ACHN (cell line): ENCODE results near the gene RPL37A.

ENCODE experiments used
- DNase-seq: peaks from one replicate; pipeline ENCODE4 v3.0.0-alpha.2; 2015
- in situ Hi-C: cut with HindIII; loops from 2 replicates; pipeline ENCODE4 v1.10.0; 2017; ENCODE audit warnings: low sequenced_read_pairs, low pct_ligation_motif_present, low pct_unique_long_range_greater_than_20kb

Gene RPL37A

DNA sequence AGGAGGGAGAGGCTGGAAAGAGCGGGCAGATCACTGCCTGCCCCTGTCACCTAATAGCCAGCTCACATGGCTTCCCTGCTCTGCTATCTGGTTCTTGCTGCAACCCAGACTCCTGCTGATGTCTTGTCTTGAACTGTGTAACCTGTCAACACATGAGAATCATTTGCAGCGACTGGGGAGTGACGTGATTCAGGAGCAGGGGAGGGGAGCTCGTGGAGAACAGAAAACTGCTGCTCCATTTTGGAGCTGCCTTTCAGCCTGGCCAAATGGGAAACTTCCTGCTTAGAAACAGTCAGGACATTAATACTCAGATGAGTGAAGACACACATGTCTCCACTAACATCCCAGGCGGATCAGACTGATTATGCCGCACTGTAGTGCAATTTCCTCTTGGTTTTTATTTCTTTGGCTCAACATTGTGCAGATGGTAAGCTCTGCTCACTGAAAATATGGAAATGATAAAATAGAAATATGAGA lies 38.1 kb downstream of the RPL37A start:
- no peak for DNase-seq
- in situ Hi-C loops: loop anchor here (25.0 kb wide), 1 partner anchor 101 kb away; the partner anchor contains the start of gene IGFBP2

DNA sequence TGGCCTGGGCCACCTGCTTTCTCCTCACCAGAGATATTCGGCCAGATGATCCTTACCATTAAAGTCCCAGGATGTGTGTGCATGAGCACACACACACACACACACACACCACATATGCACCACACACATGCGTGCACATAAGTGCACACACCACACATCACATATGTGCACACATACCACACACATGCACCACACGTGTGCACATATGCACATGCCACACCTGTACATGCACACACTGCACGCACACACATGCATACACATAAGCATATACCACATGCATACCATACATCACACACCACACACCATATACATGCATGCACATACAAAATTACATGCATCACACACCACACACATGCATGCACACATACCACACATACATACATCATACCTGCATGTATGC lies 38.7 kb downstream of the RPL37A start:
- in situ Hi-C loops: loop anchor here (25.0 kb wide), 1 partner anchor 100 kb away; the partner anchor contains the start of gene IGFBP2
- no peak for DNase-seq

DNA sequence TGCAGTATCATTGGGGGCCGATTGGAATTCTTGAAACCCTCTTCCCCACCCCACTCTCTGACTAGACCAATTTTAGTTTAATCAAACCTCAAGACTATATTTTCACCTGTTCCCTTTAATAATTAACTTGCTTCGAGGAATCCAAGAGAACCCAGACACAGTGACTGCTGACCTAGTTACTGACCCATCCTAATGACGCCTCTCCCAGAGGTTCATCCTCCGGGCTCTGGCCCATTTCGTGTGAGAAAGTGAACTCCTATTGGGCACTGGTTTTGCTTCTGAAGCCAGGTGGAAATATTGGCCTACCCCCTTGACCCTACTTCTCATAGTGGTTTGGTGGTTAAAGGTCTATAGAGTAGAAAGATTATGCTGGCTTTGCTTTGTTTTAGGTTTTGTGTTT lies 39.9 kb downstream of the RPL37A start:
- in situ Hi-C loops: loop anchor here (25.0 kb wide), 1 partner anchor 99 kb away; the partner anchor contains the start of gene IGFBP2
- peak; percentile 38 for DNase-seq

DNA sequence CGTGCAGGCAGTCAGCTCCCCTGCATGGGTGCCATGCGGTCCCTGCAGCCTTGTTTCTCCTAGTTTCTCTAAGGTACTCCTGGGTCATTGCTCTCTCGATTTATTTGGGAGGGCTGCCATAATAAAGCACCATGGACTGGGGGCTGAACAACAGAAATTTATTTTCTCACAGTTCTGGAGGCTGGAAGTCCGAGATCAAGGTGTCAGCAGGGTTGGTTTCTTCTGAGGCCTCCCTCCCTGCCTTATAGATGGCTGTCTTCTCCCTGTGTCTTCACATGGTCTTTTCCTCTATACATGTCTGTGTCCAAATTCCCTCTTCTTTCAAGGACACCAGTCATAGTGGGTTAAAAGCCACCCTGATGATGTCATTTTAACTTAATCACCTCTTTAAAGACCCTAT lies 40.5 kb downstream of the RPL37A start:
- no peak for DNase-seq
- in situ Hi-C loops: loop anchor here (25.0 kb wide), 1 partner anchor 98 kb away; the partner anchor contains the start of gene IGFBP2

DNA sequence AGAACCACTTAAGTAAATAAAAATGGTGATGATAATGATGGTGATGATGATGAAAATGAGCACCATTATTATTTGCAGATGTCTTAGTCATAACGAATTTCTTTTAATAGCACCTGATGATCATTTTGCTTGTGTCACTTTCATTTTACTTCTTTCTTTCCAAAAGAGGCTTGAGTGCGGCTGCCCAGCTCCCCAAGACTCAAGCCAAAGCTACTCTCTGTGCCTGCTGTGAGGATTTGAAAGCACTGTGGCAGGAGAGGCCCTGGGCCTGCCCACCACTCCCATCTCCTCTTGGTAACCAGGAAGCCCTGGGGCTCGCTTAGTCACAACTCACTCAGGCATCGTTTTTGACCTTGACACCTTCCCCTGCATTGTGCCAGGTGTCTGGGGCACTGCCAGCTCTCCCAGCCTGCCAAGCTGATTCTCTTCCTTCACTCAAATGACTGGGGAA lies 41.2 kb downstream of the RPL37A start:
- in situ Hi-C loops: loop anchor here (25.0 kb wide), 1 partner anchor 97 kb away; the partner anchor contains the start of gene IGFBP2
- peak; percentile 51 for DNase-seq

DNA sequence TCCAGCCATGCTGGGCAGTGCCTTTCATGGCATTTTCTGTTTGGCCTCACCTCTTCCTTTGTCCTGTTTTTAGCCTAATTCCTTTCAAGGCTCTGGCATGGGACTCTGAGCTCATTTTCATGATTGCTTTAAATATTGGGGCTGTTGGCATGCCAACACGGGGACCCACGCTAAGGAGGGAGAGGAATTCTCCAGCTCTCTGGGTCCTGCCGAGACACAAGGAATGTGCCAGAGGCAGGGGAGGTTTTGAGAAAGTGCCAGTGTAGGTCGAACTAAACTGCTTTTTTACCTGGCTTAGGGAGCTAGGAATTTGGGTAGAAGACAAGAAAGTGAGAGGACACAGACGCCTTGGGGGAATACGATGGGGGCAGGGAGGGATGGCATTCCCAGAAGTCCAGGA lies 42.3 kb downstream of the RPL37A start:
- no peak for DNase-seq
- in situ Hi-C loops: loop anchor here (25.0 kb wide), 1 partner anchor 96 kb away; the partner anchor contains the start of gene IGFBP2

DNA sequence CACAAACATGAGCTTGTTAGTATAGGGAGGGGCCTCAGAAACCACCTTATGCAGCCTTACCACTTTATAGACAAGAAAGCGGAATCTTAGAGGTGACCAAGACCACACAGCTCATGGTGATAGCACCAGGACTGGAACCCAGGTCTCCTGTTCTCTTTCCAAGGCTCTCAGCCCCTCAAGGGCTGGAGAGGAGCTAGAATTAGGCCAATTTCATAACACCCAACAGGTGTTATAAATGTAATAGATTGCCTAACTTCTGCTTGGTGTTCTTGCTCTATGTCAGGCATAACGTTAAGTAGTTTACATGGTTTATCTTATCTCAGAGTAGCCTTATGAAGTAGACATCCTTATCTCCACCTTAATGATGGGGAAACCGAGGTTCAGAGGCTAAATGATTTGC lies 42.9 kb downstream of the RPL37A start:
- in situ Hi-C loops: loop anchor here (25.0 kb wide), 1 partner anchor 96 kb away; the partner anchor contains the start of gene IGFBP2
- no peak for DNase-seq

DNA sequence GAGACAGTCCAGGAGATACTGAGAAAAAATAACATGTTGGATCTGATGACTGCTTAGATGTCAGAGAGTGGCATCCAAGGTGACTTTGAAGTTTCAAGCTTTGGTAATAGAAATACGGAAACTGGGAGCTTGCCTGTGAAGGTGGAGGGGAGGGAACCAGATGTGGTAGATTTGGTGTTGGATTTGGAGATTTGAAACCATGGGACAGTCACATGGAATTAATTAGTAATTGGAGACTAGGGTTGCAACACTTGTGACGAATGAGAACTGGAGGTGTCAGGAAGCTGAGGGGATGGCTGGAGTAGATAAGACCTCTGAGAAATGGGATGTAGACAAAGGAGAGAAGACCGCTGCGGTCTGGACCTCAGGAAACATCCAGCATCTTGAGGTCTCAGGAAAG lies 46.7 kb downstream of the RPL37A start:
- in situ Hi-C loops: loop anchor here (25.0 kb wide), 1 partner anchor 92 kb away; the partner anchor contains the start of gene IGFBP2
- DNase-seq: no peak

DNA sequence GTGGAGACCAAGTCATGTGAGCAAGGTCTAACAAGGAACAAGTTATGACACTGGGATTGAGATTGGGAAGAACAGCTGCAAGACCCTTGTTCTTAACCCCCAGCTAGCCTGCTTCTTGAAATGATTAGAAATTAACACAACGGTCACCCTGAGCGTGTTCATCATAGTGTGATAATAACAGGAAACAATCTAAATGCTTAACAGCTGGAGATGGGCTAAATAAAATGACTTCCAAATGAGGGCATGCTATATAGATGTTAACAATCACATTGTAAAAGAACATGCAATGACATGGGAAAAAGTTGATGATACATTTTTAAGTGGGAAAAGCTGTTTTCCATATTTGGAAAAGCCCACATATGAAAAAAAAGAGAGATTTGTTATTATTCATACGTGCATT lies 47.6 kb downstream of the RPL37A start:
- in situ Hi-C loops: loop anchor here (25.0 kb wide), 1 partner anchor 91 kb away; the partner anchor contains the start of gene IGFBP2
- no peak for DNase-seq

DNA sequence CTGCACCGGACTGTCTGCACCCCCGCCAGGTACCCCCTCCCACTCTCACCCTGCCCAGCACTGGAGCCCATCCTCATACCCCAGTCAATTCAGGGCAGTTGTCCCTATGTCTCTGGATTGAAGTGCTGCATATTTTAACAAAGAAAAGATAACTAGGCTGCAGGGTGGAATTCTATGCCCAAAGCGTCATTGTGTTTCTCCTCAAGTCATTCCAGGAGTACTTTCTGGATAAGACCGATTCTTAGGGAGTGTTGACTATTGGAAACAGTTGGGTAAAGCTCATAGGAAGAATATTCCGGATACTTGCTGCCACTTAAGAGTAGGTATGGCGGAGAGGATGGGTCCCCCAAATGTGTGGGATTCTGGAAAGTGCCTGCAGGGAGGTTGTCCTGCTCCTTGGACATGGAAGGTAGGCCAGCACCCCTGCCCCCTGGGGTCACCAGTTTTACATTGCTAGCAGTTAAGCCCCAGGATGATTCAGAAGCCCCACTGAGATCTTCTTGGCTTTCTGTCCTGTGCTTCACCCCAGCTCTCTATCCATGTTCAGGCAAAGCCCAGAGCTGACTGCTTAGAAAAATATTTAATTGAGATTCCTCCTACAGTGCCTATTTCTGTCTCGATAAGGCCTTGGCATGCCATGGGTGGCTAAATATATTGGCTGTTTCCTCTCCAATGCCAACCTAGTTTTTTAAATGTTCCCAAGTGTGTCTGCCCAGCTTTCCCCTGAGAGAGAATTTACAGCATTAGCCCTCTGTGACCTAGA lies 48.2 kb downstream of the RPL37A start:
- DNase-seq: no peak
- in situ Hi-C loops: loop anchor here (25.0 kb wide), 1 partner anchor 90 kb away; the partner anchor contains the start of gene IGFBP2

DNA sequence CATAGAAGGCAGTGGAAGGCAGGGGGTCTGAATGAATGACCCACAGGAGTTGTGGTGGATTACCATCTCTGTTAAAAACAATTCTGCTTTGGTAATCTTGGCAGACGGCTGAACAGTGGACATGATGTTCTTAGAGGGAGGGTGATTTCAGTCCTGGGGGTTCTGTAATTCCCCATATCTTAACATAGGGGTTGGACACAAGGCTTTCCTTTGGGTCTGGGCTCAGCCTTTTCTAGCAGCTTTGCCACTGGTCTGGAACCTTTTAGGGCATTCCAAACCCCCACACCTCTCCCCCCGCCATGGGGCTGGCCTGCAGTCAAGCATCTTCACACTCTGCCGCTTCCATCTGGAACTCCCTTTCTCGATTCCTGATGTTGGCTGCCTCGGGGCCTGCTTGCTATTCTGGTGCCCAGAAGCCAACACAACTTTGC lies 50.3 kb downstream of the RPL37A start:
- in situ Hi-C loops: loop anchor here (25.0 kb wide), 1 partner anchor 88 kb away; the partner anchor contains the start of gene IGFBP2
- DNase-seq: no peak

DNA sequence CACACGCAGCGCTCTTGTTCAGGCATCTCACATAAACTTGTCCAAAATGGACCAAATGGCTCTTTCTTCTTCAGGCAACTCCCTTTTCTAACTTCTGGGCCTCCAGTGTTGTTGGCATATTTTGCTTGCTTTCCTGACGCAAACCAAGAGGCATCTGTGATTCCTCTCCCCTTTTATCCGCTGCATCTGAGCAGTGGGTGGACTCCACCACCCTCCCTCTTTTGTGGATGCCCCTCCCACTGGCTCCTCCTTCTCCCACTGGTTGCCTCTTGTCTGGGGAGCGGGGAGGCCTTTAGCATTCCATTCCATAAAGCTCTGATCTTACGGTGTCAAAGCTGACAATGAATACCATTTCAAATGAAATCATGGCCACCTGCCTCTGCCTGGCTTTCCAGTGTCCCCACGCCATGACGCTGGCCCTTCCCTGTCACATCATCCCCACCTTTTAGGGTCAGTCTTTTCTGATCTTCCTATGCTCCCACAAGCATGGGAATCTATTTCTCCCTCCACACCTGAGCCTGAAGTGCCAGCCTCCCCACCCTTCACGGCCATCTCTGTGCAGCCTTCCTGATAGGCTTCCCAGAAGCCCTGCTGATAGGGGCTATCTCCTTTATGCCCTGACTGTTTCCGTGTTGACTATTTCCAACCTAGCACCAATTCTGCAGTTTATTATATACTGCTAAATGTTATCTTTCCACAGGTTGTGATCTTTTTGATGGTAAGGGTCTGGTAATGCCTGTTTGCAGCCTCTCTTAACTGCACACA lies 51.5 kb downstream of the RPL37A start:
- DNase-seq: no peak
- in situ Hi-C loops: loop anchor here (25.0 kb wide), 1 partner anchor 87 kb away; the partner anchor contains the start of gene IGFBP2

DNA sequence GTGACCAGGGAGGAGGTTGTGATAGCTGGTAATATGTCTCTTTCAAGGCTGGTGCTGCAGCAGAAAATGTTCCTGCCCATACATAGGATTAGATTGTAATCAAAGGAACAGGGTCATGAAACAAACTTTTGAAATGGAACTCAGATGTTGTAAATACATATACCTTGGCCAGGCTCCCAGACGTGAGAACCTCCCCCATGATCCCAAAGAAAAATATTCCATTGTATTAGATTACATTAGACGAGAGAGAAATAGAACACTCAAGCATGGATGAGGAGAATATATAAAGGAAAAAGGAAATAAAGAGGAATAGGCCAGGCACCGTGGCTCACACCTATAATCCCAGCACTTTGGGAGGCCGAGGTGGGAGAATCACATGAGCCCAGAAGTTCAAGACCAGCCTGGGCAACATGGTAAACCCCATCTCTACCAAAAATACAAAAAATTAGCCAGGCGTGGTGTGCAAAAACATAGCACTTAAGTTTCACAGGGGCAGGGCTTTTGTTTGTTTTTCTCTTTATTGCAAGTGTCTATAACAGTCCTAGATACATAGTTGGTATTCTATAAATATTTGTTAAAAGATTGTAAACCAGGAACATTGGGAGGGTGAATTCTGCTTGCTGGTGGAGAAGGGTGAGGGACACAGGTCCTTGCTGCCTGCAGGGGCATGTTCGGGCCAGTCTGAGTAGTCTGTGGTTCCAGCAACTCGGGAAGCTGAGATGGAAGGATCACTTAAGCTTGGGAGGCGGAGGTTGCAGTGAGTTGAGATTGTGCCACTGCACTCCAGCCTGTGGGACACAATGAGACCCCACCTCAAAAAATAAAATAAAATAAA lies 52.8 kb downstream of the RPL37A start:
- in situ Hi-C loops: no loop called here
- no peak for DNase-seq

DNA sequence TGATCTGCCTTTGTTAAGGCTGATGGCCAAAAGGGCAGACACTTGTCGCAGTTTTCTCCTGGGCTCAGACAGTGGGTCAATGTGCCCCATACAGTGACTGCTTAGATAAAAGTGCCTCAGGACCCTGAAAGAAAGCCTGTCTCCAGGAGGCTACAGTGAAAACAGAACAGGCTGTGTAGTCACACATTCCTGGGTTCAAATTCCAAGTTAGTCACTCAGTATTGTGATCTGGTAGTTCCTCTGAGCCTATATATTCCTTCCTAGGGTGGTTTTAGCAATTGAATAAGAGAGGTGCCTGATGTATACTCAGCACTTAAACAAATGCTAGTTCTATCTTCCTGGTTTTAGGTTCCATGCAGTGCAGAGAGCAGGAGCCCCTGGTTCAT lies 54.4 kb downstream of the RPL37A start:
- no peak for DNase-seq
- in situ Hi-C loops: no loop called here
